ENCODE data around the gene CEP72. TPM values are rescaled to one million over a fixed set of nuclear protein-coding genes. Genes with fewer than 3 reads are reported as not detected.

CEP72 gene
- total RNA-seq, 1 donor: 5.2 TPM

- TF ChIP-seq CTCF (IDR thresholded peaks at IDR 0.05; ENCODE audit: insufficient read depth, low read depth, low read length): no peak
- no peak overlapping the region for H3K4me3 ChIP-seq (ENCODE audit: low read depth, low read length)
- DNase-seq (ENCODE audit: low read depth): no peak
These were observed 47.5 kb downstream of the CEP72 start for GRCh38 chr5:659496-660263.

GRCh38 chr5:660491-661030, 48.4 kb downstream of the CEP72 start:
- DNase-seq (ENCODE audit: low read depth): no peak
- no peak overlapping the region for H3K4me3 ChIP-seq (ENCODE audit: low read depth, low read length)
- TF ChIP-seq CTCF (IDR thresholded peaks at IDR 0.05; ENCODE audit: insufficient read depth, low read depth, low read length): no peak

DNA sequence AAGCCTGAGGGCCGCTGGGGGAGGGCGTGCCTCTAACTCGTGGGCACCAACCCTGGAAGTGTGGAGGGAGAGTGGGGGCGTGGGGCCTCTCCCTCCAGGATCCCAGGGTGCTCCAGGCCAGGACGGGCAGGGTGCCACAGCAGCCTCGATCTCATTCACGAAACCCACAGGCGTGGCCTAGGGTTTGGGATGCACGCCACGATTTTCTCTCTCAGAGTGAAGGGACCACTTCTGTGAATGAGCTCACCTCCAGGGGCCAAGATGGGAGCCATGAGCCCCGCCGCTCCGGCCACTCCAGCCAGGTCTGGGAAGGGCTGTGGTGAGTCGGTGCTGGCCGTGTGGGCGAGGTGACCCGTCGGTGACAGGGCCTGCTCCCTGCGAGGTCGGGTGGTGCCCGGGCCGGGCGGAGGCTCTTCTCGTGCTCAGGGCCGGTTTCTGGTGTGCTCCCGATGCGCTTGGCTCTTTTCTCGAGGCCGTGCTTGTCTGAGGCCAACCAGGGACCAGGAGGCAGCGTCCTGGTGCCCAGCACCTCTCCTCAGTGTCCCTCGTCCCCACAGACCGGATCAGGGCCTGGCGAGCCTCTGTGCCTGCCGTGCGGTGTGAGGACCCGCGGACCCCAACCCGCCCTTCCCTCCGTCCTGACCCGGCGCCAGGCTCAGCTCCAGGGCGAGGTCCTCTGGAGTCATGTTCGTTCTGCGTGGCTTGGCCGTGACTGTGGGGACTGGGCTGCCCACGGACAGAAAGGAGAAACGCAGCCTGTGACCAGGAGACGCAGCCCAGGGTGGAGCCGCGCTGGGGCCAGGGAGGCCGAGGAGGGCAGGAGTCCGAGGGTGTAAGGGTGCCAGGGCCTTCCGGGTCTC, 50.0 kb downstream of the CEP72 start:
- no peak overlapping the region for H3K4me3 ChIP-seq (ENCODE audit: low read depth, low read length)
- no peak for TF ChIP-seq CTCF (IDR thresholded peaks at IDR 0.05; ENCODE audit: insufficient read depth, low read depth, low read length)
- no peak for DNase-seq (ENCODE audit: low read depth)

DNA sequence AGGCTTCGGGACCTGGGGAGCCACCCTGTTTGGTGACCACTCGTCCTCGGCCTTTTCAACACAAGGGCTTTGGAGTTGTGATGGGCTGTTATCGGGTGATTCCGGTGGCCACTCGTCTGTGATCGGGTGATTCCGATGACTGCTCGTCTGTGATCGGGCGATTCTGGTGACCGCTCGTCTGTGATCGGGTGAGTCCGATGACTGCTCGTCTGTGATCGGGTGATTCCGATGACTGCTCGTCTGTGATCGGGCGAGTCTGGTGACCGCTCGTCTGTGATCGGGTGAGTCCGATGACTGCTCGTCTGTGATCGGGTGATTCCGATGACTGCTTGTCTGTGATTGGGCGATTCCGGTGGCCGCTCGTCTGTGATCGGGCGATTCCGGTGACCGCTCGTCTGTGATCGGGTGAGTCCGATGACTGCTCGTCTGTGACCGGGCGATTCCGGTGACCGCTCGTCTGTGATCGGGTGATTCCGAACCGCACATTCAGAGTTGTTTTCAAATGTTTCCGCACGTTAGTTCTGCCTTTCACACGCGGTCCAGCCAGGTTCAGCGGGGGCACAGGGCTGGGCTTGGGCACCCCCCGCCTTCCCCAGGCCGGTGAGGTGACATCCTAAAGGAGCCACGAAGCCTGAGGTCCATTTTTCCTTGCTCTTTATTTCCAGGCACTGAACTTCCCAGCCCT, 50.8 kb downstream of the CEP72 start:
- H3K4me3 ChIP-seq (ENCODE audit: low read depth, low read length): no peak overlapping the region
- no peak for TF ChIP-seq CTCF (IDR thresholded peaks at IDR 0.05; ENCODE audit: insufficient read depth, low read depth, low read length)
- DNase-seq (ENCODE audit: low read depth): no peak

DNA sequence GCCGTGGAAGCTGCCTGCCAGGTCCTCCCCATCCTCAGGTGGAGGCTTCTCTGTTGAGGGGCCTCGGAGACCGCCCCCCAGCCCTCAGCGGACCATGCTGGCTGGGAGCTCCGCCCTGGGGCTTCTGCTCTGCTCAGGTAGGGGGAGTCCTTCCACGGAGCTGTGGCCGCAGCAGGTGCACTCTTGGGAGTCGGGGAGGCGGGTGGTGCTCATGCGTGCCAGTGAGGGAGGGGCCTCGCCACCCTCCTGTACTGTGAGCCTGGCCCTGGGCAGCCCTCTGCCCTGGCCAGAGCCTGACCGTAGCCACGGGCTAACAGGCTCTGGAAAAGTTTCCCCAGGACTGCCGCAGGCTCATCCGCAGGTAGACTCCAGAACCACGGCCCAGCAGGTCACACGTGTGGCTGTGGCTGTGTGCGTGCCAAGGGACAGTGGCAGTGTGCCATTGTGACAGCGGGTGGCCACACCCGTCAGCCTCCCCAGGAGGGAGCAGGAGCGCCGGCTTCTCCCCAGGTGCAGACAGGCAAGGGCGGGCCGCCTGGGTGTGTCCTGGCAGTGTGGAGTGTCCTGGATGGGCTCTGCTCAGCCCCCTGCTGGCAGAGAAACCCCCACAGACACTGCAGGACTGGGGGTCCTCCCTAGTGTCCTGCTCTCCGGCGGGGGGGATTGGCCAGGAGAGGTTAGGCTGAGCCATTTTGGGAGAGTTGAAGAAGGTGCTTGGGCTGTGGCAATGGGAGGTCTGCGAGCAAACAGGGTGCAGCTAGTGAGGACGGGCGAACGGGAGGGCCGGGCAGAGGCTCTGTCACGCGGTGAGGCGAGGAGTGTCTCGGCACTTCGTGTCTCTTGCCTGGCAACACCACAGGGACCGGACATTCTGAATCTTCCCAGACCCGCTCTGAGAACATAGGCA, 51.5 kb downstream of the CEP72 start:
- H3K4me3 ChIP-seq (ENCODE audit: low read depth, low read length): no peak overlapping the region
- no peak for TF ChIP-seq CTCF (IDR thresholded peaks at IDR 0.05; ENCODE audit: insufficient read depth, low read depth, low read length)

More for the DNA sequence above, 51.5 kb downstream of the CEP72 start:
- DNase-seq (ENCODE audit: low read depth): no peak

Data from fibroblast of villous mesenchyme (primary cell).